ENCODE measurements around the gene PLA2G4E. TPM values are rescaled to one million over a fixed set of nuclear protein-coding genes. Genes with fewer than 3 reads are reported as not detected.

Gene PLA2G4E
- total RNA-seq, 6 donors from 2014 or later, result 0.13 to 5.2 (median 1.1) TPM; not detected in 2

GRCh38 chr15:41967506-41968206 lies 53.2 kb downstream of the PLA2G4E start:
- no peaks in the 10 kb centered on the region for H3K36me3 ChIP-seq
- peak overlapping the region; percentile 43 to 92 (median 58) for H3K27ac ChIP-seq
- DNase-seq, result peak in 1 of 2 donors; percentile 87

GRCh38 chr15:41966920-41967465 lies 53.8 kb downstream of the PLA2G4E start:
- no peaks in the 10 kb centered on the region for H3K9me3 ChIP-seq
- no peak overlapping the region for H3K4me3 ChIP-seq
- ATAC-seq (ENCODE audit: low FRiP score in 2 of 2) (no peak), DNase-seq (no peak)
- no peaks in the 10 kb centered on the region for H3K27me3 ChIP-seq
- WGBS, 2 donors, result 86 to 88% methylated on average over 3 of the region's 3 CpGs
- H3K4me1 ChIP-seq, result peaks cover 25 to 62% (median 52%) of the 10 kb centered on the region in 4 donors
- TF ChIP-seq POLR2AphosphoS5 (IDR thresholded peaks at IDR 0.05), result no peak
- H3K36me3 ChIP-seq, result no peaks in the 10 kb centered on the region
- H3K27ac ChIP-seq, result peak overlapping the region; percentile 43 to 92 (median 58)

More at GRCh38 chr15:41967506-41968206, 53.2 kb downstream of the PLA2G4E start:
- peaks cover 25 to 62% (median 51%) of the 10 kb centered on the region in 4 donors for H3K4me1 ChIP-seq
- no peak overlapping the region for H3K4me3 ChIP-seq
- 24 to 52% methylated on average over 4 of the region's 4 CpGs for WGBS, 2 donors
- no peaks in the 10 kb centered on the region for H3K27me3 ChIP-seq
- no peaks in the 10 kb centered on the region for H3K9me3 ChIP-seq
- ATAC-seq (ENCODE audit: low FRiP score in 2 of 2), result peak in 1 of 2 donors; percentile 41
- TF ChIP-seq POLR2AphosphoS5 (IDR thresholded peaks at IDR 0.05) (peak in 1 of 2 donors; percentile 25), CTCF (IDR thresholded peaks at IDR 0.05) (no peak), POLR2A (IDR thresholded peaks at IDR 0.05) (no peak), EP300 (IDR thresholded peaks at IDR 0.05) (no peak)

DNA sequence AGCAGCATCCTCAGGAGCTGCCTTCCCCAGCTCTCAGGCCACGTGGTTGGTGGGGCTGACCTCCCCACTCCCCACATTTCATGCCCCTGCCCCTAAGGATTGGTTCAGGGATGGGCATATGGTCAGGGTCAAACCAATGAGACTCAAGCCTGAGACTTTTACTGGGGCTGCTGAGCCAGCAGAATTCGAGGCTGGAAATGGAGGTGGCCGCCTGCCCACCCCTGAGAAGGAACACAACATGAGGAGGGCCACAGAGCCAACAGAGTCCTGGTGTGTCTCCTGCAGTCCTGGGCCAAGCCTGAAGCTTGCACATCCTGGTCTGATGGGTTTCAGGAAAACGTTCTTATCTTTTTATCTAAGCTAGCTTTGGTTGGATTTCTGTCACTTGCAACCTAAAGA lies 54.4 kb downstream of the PLA2G4E start:
- DNase-seq (no peak), ATAC-seq (ENCODE audit: low FRiP score in 2 of 2) (no peak)
- WGBS, 2 donors, result 76 to 81% methylated on average over 4 of the region's 4 CpGs
- no peaks in the 10 kb centered on the region for H3K27me3 ChIP-seq
- peak overlapping the region in 3 of 4 donors; percentile 43 to 92 (median 72) for H3K27ac ChIP-seq
- H3K4me3 ChIP-seq, result no peak overlapping the region
- no peaks in the 10 kb centered on the region for H3K9me3 ChIP-seq
- H3K4me1 ChIP-seq, result peaks cover 25 to 62% (median 52%) of the 10 kb centered on the region in 4 donors
- TF ChIP-seq CTCF (IDR thresholded peaks at IDR 0.05) (no peak), POLR2AphosphoS5 (IDR thresholded peaks at IDR 0.05) (no peak), EP300 (IDR thresholded peaks at IDR 0.05) (no peak)
- H3K36me3 ChIP-seq, result no peaks in the 10 kb centered on the region

DNA sequence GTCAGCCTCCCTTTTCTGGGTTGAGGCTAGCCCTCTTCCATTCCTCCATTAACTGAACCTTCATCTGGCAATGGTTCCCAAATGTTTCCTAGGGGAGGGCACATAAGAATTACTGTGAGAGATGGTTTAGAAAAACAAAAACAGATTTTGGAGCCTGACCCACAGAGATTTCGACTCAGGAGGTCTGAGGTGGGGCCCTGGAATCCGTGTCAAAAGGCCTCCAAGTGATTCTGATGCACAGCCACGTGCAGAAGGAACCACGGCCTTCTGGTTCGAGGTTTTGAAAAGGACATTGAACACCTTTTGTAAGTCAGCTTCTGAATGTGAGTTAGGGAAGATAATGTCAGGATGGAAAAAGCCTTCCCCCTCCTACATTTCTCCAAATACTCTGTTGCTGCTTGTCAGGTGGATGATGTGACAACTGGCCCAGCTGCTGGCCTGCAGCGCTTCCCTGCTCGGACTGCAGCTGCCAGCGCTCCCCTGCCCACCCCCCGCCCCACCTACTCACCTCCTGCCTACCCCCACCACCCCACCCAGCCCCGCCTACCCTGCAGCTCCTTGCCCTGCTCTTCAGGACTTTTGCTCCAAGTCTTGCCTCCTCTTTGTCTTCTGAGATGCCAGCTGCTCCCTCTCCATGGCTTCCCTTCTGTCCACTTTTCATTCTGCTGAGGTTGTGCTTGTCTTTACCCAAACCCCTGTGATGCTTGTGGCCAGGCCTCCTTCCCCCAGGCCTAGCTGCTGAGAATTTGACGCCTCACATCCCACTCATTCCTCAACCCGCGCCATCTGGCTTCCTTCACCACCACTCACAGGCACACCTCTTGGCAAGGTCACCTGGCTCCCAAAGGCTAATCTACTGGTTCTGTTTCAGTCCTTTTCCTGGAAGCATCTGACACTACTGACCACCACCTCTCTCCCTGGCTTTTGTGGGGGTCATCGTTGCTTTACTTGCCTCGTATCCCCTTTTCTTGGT lies 55.1 kb downstream of the PLA2G4E start:
- Histone ChIP-seq H3K27ac (peak overlapping the region in 3 of 4 donors; percentile 43 to 92 (median 48)), H3K4me1 (peaks cover 25 to 62% (median 49%) of the 10 kb centered on the region in 4 donors), H3K9me3 (no peaks in the 10 kb centered on the region), H3K27me3 (no peaks in the 10 kb centered on the region), H3K4me3 (no peak overlapping the region), H3K36me3 (no peaks in the 10 kb centered on the region)
- DNase-seq (peak in 1 of 2 donors; percentile 30), ATAC-seq (ENCODE audit: low FRiP score in 2 of 2) (no peak)
- no peak for TF ChIP-seq POLR2A (IDR thresholded peaks at IDR 0.05)
- no peak for TF ChIP-seq EP300 (IDR thresholded peaks at IDR 0.05)
- TF ChIP-seq CTCF (IDR thresholded peaks at IDR 0.05), result no peak
- TF ChIP-seq POLR2AphosphoS5 (IDR thresholded peaks at IDR 0.05), result no peak
- WGBS, 2 donors, result 82 to 90% methylated on average over 13 to 14 of the region's 15 CpGs
